ENCODE results near the gene BTG1. TPM values are rescaled to one million over a fixed set of nuclear protein-coding genes. Genes with fewer than 3 reads are reported as not detected.

BTG1 gene
- total RNA-seq (100 to 1,000 TPM; 171 to 358 (median 256) TPM), polyA plus RNA-seq (100 to 1,000 TPM; 122 to 228 (median 132) TPM)
- long read RNA-seq, donor 1, full-length matches to known transcripts, result 68 of 68 reads
- long read RNA-seq, donor 1, partial matches to known transcripts, result 0 of 68 reads
- long read RNA-seq, donor 1, other reads (novel, unspliced or antisense), result 0 of 68 reads
- long read RNA-seq, donor 2, full-length matches to known transcripts, result 84 of 84 reads
- long read RNA-seq, donor 2, partial matches to known transcripts, result 0 of 84 reads
- long read RNA-seq, donor 2, other reads (novel, unspliced or antisense), result 0 of 84 reads

GRCh38 chr12:92145731-92146496 is at the start of gene BTG1:
Gene BTG1 (minus strand): TSS chr12:92145846. CDS start chr12:92145535, 311 bp downstream.
- peak; percentile 99 for DNase-seq
- Histone ChIP-seq H3K4me3 (peak within 1 kb of the TSS; percentile 40 to 90 (median 77)), H3K27me3 (replicated peaks in 1 of 7) (no peaks in the 10 kb centered on the region), H3K27ac (peak within 1 kb of the TSS; percentile 97 to 100 (median 100)), H3K9me3 (no peaks in the 10 kb centered on the region), H3K4me1 (peaks cover 0 to 51% (median 24%) of the 10 kb centered on the region in 6 donors), H3K36me3 (peaks cover 0 to 53% (median 19%) of the 10 kb centered on the region in 6 donors)
- intact Hi-C loops (cut with DNase I; ENCODE audit: low total_unique reads), result loop anchor here (5.0 kb wide), 1 partner anchor 426 kb away; no protein-coding TSS in a partner anchor
- TF ChIP-seq CTCF (IDR thresholded peaks at IDR 0.05 in 8 of 11, conservative IDR thresholded peaks at IDR 0.05 in 3 of 11) (peak in 2 of 11 experiments; percentile 7 to 31), POLR2A (IDR thresholded peaks at IDR 0.05) (peak; percentile 99 to 100 (median 100)), POLR2AphosphoS5 (IDR thresholded peaks at IDR 0.05) (peak; percentile 100)
- WGBS, 5 donors, result 0 to 1% (median 0%) methylated on average over 61 of the region's 61 CpGs

- H3K27ac ChIP-seq, result no peak overlapping the region
- WGBS, 5 donors, result 92 to 98% (median 96%) methylated on average over 4 of the region's 4 CpGs
- H3K36me3 ChIP-seq, result no peaks in the 10 kb centered on the region
- intact Hi-C loops (cut with DNase I; ENCODE audit: low total_unique reads), result no loop called here
- TF ChIP-seq CTCF (IDR thresholded peaks at IDR 0.05 in 8 of 11, conservative IDR thresholded peaks at IDR 0.05 in 3 of 11) (no peak), POLR2A (IDR thresholded peaks at IDR 0.05) (no peak), POLR2AphosphoS5 (IDR thresholded peaks at IDR 0.05) (no peak)
- DNase-seq, result no peak
- H3K27me3 ChIP-seq (replicated peaks in 1 of 7), result no peaks in the 10 kb centered on the region
- peaks cover 0 to 10% (median 7%) of the 10 kb centered on the region in 8 donors for H3K9me3 ChIP-seq
- no peak overlapping the region for H3K4me3 ChIP-seq
- peaks cover 4 to 36% (median 12%) of the 10 kb centered on the region in 6 donors for H3K4me1 ChIP-seq
These were observed 48.9 kb upstream of the BTG1 start for GRCh38 chr12:92194561-92194960.

- 72 to 91% (median 78%) methylated on average over 2 of the region's 2 CpGs for WGBS, 5 donors
These were observed 48.2 kb upstream of the BTG1 start for GRCh38 chr12:92193846-92194245.

More at GRCh38 chr12:92193846-92194245, 48.2 kb upstream of the BTG1 start:
- H3K4me3 ChIP-seq, result no peak overlapping the region
- H3K4me1 ChIP-seq, result peaks cover 4 to 36% (median 12%) of the 10 kb centered on the region in 6 donors
- H3K27ac ChIP-seq, result peak overlapping the region in 1 of 8 donors; percentile 15
- no peaks in the 10 kb centered on the region for H3K27me3 ChIP-seq (replicated peaks in 1 of 7)
- DNase-seq, result no peak
- no peaks in the 10 kb centered on the region for H3K36me3 ChIP-seq
- intact Hi-C loops (cut with DNase I; ENCODE audit: low total_unique reads), result no loop called here
- peaks cover 0 to 10% (median 7%) of the 10 kb centered on the region in 8 donors for H3K9me3 ChIP-seq
- no peak for TF ChIP-seq CTCF (IDR thresholded peaks at IDR 0.05 in 8 of 11, conservative IDR thresholded peaks at IDR 0.05 in 3 of 11)
- no peak for TF ChIP-seq POLR2A (IDR thresholded peaks at IDR 0.05)
